GM19467 (cell line): ENCODE results near the gene B2M.
"Not testable (repeated sequence)": the region's sequence is repeated elsewhere in the genome, so short reads cannot be mapped to it uniquely, and the experiment has no call there.

ENCODE experiments used
- ATAC-seq: cut with Tn5 transposase; IDR thresholded peaks from one replicate; pipeline ENCODE4 v1.9.1; 2021; ENCODE audit warnings: mild to moderate bottlenecking, moderate library complexity; ENCODE audit not compliant: unreplicated experiment

The B2M gene

DNA sequence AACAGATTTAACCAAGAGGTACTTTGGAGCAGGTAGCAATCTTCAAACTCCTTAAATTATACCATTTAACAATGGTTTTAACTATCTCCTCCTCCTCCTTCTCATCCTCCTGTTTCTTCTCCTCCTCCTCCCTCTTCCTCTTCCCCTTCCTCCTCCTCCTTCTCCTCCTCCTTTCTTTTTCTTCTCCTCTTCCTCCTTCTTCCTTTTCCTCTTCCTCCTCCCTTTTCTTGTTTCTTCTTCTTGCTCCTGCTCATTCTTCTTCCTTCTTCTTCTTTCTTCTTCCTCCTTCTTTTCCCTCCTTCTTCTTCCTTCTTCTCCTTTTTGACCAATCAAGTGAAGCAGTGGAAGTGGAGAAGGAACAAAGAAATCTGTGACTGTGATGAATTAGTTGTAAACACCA lies 14.3 kb upstream of the B2M start:
- ATAC-seq: no peak

DNA sequence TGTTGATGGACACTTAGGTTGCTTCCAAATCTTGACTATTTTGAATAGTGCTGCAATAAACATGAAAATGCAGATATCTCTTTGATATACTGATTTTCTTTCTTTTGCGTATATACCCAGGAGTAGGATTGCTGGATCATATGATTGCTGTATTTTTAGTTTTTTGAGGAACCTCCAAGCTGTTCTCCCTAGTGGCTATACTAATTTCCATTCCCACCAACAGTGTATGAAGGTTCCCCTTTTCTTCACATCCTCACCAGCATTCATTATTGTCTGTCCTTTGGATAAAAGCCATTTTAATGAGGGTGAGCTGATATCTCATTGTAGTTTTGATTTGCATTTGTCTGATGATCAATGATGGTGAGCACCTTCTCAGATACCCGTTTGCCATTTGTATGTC lies 12.7 kb upstream of the B2M start:
- ATAC-seq: no peak

DNA sequence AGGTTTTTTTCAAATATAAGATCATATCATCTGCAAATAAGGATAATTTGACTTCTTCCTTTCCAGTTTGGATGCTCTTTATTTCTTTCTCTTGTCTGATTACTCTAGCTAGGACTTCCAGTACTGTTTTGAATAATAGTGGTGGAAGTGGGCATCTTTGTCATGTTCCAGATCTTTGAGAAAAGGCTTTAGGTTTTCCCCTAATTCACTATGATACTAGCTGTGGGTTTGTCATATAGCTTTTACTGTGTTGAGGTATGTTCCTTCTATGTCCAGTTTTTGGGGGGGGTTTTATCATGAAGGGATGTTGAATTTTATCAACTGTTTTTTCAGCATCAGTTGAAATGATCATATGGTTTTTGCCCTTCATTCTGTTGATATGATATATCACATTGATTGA lies 10.6 kb upstream of the B2M start:
- ATAC-seq: not testable (repeated sequence)

DNA sequence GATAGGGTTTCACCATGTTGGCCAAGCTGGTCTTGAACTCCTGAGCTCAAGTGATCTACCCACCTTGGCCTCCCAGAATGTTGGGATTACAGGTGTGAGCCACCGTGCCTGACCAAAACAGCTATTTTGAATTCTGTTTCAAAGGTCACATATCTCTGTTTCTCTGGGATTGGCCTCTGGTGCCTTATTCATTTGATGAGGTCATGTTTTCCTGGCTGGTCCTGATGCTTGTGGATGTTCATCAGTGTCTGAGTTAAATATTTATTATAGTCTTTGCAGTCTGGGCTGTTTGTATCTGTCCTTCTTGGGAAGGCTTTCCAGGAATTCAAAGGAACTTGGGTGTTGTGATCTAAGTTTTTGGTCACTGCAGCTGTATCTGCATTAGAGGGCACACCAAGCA lies 5.3 kb upstream of the B2M start:
- no peak for ATAC-seq

DNA sequence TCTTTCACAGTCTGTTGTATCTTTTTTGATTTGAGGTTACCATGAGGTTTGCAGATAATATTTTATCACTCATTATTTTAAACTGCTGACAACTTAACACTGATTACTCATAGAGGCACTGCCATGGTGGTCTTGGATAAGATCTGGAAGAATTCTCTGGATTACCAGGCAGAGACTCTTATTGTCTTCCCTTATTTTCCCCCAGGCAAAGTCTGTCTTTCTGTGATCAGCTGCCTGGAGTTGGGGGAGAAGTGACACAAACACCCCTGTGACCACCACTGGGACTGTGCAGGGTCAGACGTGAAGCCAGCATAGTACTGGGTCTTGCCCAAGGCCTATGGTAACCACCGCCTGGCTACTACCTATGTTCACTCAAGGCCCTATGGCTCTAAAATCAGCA lies 4.9 kb upstream of the B2M start:
- ATAC-seq: no peak

DNA sequence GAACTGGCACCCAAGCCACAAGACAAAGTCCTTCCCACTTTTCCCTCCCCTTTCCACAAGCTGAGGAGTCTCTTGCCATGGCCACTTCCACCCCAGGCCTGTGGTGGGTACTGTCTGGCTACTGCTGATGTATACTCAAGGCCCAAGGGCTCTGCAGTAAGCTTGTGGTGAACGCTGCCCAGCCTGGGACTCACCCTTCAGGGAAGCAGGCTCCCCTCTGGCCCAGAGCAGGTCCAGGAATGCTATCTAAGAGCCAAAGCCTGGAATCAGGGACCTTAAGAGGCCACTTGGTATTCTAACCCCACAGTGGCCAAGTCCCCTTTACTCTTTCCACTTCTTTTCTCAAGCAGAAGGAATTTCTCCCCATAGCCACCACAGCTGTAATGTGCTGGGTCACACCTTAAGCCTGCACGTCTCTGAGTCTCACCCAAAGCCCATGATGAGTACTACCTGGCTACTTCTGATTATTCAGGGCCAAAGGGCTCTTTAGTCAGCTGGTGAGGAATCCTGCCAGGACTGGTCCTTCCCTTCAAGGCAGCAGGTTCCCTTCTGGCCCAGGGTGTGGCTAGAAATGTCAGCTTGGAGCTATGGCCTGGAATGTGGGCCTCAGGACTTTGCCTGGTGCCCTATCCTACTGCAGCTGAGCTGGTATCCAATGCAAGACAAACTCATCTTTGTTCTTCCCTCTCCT lies 4.2 kb upstream of the B2M start:
- ATAC-seq: no peak

DNA sequence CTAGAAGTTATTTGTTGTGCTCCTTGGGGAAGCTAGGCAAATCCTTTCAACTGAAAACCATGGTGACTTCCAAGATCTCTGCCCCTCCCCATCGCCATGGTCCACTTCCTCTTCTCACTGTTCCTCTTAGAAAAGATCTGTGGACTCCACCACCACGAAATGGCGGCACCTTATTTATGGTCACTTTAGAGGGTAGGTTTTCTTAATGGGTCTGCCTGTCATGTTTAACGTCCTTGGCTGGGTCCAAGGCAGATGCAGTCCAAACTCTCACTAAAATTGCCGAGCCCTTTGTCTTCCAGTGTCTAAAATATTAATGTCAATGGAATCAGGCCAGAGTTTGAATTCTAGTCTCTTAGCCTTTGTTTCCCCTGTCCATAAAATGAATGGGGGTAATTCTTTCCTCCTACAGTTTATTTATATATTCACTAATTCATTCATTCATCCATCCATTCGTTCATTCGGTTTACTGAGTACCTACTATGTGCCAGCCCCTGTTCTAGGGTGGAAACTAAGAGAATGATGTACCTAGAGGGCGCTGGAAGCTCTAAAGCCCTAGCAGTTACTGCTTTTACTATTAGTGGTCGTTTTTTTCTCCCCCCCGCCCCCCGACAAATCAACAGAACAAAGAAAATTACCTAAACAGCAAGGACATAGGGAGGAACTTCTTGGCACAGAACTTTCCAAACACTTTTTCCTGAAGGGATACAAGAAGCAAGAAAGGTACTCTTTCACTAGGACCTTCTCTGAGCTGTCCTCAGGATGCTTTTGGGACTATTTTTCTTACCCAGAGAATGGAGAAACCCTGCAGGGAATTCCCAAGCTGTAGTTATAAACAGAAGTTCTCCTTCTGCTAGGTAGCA lies 851 bp upstream of the B2M start:
- no peak for ATAC-seq

DNA sequence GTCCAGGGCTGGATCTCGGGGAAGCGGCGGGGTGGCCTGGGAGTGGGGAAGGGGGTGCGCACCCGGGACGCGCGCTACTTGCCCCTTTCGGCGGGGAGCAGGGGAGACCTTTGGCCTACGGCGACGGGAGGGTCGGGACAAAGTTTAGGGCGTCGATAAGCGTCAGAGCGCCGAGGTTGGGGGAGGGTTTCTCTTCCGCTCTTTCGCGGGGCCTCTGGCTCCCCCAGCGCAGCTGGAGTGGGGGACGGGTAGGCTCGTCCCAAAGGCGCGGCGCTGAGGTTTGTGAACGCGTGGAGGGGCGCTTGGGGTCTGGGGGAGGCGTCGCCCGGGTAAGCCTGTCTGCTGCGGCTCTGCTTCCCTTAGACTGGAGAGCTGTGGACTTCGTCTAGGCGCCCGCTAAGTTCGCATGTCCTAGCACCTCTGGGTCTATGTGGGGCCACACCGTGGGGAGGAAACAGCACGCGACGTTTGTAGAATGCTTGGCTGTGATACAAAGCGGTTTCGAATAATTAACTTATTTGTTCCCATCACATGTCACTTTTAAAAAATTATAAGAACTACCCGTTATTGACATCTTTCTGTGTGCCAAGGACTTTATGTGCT lies 527 bp downstream of the B2M start:
- peak; percentile 22 for ATAC-seq

DNA sequence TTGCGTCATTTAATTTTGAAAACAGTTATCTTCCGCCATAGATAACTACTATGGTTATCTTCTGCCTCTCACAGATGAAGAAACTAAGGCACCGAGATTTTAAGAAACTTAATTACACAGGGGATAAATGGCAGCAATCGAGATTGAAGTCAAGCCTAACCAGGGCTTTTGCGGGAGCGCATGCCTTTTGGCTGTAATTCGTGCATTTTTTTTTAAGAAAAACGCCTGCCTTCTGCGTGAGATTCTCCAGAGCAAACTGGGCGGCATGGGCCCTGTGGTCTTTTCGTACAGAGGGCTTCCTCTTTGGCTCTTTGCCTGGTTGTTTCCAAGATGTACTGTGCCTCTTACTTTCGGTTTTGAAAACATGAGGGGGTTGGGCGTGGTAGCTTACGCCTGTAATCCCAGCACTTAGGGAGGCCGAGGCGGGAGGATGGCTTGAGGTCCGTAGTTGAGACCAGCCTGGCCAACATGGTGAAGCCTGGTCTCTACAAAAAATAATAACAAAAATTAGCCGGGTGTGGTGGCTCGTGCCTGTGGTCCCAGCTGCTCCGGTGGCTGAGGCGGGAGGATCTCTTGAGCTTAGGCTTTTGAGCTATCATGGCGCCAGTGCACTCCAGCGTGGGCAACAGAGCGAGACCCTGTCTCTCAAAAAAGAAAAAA lies 1.2 kb downstream of the B2M start:
- no peak for ATAC-seq

DNA sequence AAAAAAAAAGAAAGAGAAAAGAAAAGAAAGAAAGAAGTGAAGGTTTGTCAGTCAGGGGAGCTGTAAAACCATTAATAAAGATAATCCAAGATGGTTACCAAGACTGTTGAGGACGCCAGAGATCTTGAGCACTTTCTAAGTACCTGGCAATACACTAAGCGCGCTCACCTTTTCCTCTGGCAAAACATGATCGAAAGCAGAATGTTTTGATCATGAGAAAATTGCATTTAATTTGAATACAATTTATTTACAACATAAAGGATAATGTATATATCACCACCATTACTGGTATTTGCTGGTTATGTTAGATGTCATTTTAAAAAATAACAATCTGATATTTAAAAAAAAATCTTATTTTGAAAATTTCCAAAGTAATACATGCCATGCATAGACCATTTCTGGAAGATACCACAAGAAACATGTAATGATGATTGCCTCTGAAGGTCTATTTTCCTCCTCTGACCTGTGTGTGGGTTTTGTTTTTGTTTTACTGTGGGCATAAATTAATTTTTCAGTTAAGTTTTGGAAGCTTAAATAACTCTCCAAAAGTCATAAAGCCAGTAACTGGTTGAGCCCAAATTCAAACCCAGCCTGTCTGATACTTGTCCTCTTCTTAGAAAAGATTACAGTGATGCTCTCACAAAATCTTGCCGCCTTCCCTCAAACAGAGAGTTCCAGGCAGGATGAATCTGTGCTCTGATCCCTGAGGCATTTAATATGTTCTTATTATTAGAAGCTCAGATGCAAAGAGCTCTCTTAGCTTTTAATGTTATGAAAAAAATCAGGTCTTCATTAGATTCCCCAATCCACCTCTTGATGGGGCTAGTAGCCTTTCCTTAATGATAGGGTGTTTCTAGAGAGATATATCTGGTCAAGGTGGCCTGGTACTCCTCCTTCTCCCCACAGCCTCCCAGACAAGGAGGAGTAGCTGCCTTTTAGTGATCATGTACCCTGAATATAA lies 2.0 kb downstream of the B2M start:
- ATAC-seq: no peak

DNA sequence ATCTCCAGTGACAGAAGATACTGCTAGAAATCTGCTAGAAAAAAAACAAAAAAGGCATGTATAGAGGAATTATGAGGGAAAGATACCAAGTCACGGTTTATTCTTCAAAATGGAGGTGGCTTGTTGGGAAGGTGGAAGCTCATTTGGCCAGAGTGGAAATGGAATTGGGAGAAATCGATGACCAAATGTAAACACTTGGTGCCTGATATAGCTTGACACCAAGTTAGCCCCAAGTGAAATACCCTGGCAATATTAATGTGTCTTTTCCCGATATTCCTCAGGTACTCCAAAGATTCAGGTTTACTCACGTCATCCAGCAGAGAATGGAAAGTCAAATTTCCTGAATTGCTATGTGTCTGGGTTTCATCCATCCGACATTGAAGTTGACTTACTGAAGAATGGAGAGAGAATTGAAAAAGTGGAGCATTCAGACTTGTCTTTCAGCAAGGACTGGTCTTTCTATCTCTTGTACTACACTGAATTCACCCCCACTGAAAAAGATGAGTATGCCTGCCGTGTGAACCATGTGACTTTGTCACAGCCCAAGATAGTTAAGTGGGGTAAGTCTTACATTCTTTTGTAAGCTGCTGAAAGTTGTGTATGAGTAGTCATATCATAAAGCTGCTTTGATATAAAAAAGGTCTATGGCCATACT lies 4.0 kb downstream of the B2M start:
- no peak for ATAC-seq

DNA sequence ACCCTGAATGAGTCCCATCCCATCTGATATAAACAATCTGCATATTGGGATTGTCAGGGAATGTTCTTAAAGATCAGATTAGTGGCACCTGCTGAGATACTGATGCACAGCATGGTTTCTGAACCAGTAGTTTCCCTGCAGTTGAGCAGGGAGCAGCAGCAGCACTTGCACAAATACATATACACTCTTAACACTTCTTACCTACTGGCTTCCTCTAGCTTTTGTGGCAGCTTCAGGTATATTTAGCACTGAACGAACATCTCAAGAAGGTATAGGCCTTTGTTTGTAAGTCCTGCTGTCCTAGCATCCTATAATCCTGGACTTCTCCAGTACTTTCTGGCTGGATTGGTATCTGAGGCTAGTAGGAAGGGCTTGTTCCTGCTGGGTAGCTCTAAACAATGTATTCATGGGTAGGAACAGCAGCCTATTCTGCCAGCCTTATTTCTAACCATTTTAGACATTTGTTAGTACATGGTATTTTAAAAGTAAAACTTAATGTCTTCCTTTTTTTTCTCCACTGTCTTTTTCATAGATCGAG lies 4.5 kb downstream of the B2M start:
- no peak for ATAC-seq

DNA sequence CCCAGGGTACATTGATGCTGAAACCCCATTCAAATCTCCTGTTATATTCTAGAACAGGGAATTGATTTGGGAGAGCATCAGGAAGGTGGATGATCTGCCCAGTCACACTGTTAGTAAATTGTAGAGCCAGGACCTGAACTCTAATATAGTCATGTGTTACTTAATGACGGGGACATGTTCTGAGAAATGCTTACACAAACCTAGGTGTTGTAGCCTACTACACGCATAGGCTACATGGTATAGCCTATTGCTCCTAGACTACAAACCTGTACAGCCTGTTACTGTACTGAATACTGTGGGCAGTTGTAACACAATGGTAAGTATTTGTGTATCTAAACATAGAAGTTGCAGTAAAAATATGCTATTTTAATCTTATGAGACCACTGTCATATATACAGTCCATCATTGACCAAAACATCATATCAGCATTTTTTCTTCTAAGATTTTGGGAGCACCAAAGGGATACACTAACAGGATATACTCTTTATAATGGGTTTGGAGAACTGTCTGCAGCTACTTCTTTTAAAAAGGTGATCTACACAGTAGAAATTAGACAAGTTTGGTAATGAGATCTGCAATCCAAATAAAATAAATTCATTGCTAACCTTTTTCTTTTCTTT lies 5.8 kb downstream of the B2M start:
- ATAC-seq: no peak

DNA sequence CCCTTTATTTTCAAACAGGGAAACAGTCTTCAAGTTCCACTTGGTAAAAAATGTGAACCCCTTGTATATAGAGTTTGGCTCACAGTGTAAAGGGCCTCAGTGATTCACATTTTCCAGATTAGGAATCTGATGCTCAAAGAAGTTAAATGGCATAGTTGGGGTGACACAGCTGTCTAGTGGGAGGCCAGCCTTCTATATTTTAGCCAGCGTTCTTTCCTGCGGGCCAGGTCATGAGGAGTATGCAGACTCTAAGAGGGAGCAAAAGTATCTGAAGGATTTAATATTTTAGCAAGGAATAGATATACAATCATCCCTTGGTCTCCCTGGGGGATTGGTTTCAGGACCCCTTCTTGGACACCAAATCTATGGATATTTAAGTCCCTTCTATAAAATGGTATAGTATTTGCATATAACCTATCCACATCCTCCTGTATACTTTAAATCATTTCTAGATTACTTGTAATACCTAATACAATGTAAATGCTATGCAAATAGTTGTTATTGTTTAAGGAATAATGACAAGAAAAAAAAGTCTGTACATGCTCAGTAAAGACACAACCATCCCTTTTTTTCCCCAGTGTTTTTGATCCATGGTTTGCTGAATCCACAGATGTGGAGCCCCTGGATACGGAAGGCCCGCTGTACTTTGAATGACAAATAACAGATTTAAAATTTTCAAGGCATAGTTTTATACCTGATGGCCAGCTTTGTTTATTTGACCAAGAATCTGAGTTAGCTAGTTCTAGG lies 7.0 kb downstream of the B2M start:
- ATAC-seq: no peak

DNA sequence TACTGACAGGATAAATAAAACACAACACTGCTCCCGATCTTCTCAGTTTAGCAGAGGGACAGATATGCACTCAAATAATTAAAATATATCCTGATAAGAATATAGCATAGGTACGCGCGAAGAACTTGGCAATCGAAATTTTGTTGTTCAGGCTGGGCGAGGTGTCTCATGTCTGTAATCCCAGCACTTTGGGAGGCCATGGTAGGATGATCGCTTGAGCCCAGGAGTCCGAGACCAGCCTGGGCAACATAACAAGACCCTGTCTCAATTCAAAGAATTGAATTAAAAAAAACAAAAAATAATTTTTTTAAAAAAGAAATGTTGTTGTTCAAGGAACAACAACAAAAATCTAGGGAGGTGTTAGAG lies 7.6 kb downstream of the B2M start:
- no peak for ATAC-seq

DNA sequence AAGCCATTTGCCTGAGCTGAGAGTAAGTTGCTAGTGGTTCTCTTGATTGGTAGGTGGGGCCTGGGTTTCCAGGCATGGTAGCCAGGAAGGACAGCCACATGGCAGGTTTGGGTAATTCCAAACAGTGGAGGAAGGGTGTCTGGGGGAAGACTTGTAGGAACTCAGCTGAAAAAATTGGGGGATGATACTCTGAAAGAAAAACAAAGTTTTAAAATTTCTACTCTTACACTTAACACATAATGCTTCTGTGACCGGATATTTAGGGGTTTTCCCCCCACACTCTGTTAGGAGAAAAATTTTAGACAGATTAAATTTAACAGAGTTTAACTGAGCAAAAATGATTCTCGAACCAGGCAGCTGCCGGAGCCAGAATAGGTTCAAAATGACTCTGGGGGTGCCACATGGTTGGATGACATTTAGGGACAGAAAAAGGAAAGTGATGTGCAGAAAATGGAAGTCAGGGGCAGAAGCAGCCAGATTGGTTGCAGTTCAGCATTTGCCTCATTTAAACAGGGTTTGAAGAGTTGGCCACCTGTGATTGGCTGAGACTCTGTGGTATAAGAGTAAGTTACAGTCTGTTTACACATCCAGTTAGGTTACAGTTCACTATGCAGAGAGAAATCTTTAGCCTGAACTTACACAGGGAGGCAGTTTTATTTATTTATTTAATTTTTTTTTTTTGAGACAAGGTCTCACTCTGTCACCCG lies 8.1 kb downstream of the B2M start:
- peak; percentile 36 for ATAC-seq

DNA sequence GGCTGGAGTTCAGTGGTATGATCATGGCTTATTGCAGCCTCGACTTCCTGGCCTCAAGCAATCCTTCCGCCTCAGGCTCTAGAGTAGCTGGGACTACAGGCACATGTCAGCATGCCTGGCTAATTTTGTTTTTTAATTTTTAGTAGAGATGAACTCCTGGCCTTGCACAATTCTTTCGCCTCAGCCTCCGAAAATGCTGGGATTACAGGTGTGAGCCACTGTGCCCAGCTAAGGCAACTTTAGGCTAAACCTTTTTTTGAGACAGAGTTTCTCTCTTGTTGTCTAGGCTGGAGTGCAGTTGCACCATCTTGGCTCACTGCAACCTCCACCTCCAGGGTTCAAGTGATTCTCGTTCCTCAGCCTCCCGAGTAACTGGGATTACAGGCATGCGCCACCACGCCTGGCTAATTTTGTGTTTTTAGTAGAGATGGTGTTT lies 8.7 kb downstream of the B2M start:
- ATAC-seq: not testable (repeated sequence)
